Lower leg skin (tissue), 3 donors: ENCODE measurements around the gene ATRN.

Source experiments
- POLR2A ChIP-seq, 2 donors: fragments of 450-650 bp; IDR thresholded peaks; one replicate each; pipeline ENCODE4 v1.6.1; 2016 to 2017; ENCODE audit warnings: antibody characterized with exemption in 2 of 2, mild to moderate bottlenecking in 1 of 2, moderate library complexity in 1 of 2
- TF ChIP-seq, protein P1 (sequence below), 3 donors: fragments of 450-650 bp; IDR thresholded peaks; one replicate each; pipeline ENCODE4 v1.5.1; 2016; ENCODE audit warnings: antibody characterized with exemption in 3 of 3, mild to moderate bottlenecking in 3 of 3, moderate library complexity in 2 of 3

- no peak for TF ChIP-seq POLR2A (IDR thresholded peaks at IDR 0.05)
- TF ChIP-seq, protein P1, sequence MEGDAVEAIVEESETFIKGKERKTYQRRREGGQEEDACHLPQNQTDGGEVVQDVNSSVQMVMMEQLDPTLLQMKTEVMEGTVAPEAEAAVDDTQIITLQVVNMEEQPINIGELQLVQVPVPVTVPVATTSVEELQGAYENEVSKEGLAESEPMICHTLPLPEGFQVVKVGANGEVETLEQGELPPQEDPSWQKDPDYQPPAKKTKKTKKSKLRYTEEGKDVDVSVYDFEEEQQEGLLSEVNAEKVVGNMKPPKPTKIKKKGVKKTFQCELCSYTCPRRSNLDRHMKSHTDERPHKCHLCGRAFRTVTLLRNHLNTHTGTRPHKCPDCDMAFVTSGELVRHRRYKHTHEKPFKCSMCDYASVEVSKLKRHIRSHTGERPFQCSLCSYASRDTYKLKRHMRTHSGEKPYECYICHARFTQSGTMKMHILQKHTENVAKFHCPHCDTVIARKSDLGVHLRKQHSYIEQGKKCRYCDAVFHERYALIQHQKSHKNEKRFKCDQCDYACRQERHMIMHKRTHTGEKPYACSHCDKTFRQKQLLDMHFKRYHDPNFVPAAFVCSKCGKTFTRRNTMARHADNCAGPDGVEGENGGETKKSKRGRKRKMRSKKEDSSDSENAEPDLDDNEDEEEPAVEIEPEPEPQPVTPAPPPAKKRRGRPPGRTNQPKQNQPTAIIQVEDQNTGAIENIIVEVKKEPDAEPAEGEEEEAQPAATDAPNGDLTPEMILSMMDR (IDR thresholded peaks at IDR 0.05), result no peak
Observed at GRCh38 chr20:3492669-3493068, 21.9 kb downstream of the ATRN start.
